Stimulated activated CD4-positive, alpha-beta T cell treated with anti-CD3 and anti-CD28 coated beads, Interleukin-15, amount 100 ng/mL, for 48 hours (primary cell): ENCODE measurements around the gene DUSP11.
"Not testable (repeated sequence)": the region's sequence is repeated elsewhere in the genome, so short reads cannot be mapped to it uniquely, and the experiment has no call there.

ENCODE experiments used
- DNase-seq, 2 donors: peaks; one replicate each; pipeline ENCODE4 v3.0.0-alpha.2; 2020; ENCODE audit warnings: low read depth in 2 of 2

The DUSP11 gene

DNA sequence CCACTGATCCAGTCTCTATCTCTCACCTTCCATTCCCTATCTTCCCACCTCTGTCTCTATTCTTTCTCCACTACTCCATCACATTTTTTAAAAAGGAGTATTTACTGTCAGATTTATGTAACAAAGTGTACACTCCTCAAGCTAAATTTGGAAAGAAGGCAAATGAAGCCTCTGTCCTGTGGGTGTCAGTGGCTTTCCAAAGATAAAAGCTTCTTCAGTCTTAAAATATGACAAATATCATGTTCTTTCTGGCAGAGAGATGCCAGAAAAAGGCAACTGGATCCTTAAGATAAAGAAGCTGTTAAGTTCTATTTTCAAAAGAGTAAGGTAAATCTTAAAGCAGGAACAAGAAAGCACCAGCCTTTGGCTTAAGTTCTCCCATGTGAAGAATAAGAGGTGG is 7.1 kb downstream of the DUSP11 start:
- DNase-seq, result no peak

DNA sequence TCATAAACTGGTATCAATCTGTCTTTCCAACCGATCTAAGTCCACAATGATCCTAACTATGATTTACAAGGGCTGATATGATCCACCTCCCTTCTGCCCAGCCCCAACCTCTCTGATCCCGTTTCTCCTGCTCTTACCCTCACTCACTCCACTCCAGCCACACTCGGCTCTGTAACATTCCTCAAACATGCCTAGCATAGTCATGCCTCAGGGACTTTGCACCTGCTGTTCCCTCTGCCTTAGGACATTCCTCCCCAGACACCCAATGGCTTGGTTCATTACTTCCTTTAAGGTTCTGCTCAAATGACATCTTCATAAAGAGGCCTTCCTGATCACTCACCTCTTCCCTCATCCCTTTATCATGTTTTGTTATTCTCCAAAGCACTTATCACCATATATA is 9.2 kb downstream of the DUSP11 start:
- no peak for DNase-seq

DNA sequence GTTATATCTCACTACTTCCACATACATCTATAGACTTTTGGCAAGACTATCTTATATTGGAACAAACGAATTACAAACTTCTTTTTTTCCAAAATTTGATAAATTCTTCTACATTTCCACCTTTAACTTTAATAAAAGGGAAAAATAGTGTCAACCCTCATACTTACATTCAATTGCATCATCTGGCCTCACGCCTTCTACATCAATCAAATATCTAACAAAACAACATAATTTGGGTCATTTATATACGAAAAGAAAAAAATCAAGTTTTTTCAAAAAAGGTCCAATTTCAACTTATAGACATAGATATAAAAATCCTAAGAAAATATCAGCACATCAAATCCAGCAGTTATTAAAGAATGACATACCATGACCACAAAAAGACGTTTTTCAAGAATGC is 12.9 kb downstream of the DUSP11 start:
- no peak for DNase-seq

DNA sequence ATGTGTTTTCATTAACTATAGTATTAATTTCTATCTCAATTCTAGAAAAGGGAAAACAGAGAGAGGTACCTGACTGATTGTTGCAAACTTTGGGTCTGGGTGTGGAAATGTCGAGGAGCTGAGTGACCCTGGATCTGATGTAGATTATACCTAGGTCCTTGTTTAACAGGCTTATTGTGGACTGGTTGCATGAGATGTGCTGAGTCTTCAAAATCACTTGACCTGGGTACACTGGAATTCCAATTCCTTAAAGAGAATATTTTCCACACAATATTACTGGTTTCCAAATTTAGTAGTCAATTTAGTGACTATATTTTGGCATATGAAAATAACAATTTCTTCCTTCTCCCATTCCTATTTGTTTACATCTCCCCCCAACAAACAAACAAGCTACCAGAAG is 13.6 kb downstream of the DUSP11 start:
- DNase-seq, result no peak

DNA sequence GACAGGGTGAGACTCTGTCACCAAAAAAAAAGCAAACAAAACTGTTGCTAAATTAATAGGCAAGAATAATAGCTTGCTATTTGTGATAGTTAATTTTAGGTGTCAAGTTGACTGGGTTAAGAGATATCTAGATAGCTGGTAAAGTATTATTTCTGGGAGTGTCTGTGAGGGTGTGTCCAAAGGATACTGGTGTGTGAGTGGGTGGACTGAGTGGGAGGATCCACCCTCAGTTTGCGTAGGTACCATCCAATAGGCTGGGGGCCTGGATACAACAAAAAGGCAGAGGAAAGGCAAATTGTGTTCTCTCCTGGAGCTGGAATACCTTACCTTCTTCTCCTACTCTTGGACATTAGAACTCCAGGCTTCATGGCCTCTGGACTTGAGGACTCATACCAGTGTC is 15.0 kb downstream of the DUSP11 start:
- DNase-seq, result no peak

DNA sequence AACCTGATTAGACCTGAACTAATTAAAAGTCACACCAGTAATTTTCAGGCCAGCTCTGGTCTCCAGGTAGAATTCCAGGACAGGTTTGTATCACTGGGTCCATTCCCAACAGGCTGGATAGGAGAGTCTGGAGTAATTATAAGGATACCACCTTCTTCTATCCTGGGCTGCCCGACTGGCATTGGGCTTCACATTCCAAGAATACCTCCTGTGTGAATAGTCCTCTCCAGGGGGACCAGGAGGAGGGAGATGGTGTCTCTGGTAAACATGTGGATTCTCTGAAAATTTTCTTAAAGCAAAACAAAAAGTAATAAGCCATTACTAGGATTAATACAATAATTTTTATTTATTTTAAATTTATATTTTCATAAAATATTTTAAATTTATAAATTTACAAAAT is 17.3 kb downstream of the DUSP11 start:
- DNase-seq, result no peak

DNA sequence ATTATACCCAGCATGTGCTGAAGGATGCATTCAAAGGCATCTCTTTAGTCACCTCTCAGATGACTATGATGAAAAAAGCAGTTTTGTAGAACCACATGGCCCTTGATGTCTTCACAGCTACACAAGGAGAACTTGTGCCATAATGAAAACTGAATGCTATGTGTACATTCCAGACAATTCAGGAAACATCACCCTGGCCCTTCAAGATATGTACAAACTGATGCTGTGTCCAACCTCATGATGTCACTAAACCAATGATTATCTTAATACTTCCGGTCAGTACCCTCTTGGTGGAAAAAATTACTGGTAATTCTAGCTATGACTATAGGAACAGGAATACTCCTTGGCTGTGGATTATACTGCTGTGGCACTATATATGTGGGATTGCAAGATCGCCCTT is 20.0 kb downstream of the DUSP11 start:
- DNase-seq, result no peak

DNA sequence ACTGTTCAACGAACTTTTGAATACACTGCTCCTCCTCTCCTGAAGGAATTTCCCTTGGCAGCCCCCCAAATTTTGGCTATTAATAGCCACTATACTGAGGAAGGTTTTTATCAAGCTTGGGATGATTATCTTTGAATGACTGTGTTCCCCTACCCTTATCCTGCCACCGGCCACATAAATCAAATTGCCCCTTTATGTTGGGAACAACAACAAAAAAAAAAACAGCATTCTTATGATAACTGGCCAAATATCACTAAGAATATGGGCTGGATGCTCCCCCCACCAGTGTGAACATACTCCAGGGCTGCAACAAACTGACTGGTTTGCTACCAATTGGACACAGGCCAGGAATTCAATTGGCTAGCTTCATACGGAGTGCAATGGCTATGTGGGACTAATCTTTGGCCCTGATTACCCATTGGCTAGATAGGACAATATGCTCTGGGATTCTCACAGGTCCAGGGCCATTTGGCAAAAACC is 20.6 kb downstream of the DUSP11 start:
- DNase-seq, result no peak

DNA sequence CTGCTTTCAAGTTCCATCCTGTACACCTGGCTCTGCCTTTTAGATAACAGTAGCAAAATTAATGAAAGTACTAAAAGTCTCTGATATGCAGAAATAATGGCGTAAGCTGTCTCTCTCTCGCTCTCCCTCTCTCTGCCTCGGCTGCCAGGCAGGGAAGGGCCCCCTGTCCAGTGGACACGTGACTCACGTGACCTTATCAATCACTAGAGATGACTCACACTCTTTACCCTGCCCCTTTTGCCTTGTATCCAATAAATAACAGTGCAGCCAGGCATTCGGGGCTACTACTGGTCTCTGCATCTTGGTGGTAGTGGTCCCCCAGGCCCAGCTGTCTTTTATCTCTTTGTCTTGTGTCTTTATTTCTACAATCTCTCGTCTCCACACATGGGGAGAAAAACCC is 25.6 kb downstream of the DUSP11 start:
- not testable (repeated sequence) for DNase-seq

DNA sequence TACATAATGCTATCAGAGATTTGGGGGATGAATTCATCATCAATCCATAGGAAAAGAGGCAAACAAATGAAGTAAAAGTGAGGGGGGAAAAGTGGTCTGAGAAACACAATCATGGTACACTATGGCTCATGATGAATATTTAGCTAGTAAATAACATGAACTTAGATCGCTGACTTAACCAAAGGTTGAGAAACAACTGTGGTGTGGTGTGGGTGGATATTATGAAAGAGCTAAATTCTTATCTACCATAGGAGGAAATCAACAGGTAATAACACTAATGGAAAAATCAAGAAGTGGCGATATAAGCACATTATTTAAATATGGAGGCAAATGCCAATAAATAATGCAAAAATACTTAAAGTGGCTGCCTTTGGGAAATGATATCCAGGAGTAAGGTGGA is 30.6 kb downstream of the DUSP11 start:
- DNase-seq, result no peak

DNA sequence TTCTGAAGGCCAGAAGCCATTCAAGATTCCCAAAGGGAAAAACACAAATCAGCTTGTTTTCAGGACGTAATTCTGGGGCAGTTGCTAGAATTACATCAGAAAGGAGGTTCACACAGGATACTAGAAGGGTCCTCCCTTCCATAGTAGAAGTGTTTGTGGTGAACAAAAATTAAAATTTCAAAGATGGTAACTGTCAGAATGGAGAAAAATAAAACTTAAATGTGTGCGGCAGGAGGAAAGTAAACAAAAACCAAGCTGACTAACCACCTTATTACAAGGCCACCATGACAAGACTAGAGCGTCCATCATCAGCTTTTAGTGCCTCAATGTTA is 33.1 kb downstream of the DUSP11 start:
- DNase-seq, result no peak

DNA sequence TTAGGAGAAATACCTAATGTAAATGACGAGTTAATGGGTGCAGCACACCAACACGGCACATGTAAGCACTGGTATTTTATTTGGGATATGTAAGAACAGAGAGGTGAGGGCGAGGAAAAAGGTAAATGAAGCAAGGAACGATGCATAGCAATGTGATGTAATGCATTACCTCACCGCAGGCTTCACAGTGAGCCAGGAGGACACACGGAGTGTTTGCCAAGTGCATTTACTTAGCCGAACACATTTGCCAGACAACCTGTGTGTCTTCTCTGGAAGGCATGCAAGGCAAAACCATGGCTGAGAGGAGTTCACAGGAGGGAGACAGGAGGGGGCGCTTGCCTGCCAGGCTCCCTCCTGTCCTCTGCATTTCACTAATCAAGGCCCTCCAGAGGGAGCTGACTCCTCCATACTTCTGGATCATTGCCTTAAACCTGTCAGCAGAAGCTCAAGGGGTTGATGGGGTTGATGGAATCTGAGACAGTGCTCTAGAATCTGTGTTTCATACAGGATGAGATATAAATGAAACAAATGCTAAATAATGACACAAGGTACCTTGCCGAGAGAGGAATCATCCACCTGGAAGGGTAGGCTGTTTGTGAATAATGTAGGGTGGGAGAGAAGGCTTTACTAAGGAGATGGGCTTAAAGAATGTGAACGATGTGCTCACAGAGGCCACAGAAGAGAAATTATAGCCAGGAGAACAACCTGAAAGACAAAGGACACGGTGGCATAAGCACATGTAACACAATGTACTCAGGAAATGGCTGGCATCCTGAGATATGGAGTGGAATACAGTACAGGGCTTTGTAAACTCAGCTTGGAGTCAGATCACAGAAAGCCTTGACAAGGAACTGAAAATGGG is 33.7 kb downstream of the DUSP11 start:
- no peak for DNase-seq

DNA sequence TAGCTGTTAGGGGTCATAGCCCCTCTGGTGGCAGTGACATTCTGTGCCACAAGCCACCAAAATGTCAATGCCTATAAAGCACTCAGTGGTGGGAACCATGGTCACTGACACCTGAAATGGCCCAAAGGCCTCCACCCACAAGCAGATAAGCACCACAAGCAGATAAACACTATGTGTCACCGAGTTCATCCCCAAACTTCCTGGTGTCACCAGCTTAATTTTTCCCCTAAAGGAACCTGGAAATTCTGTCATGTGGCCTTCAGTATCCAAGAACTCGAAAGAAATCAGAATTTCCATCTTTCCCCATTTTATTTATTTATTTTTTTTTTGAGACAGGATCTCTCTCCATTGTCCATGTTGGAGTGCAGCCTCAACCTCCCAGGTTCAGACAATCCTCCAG is 39.1 kb downstream of the DUSP11 start:
- no peak for DNase-seq

DNA sequence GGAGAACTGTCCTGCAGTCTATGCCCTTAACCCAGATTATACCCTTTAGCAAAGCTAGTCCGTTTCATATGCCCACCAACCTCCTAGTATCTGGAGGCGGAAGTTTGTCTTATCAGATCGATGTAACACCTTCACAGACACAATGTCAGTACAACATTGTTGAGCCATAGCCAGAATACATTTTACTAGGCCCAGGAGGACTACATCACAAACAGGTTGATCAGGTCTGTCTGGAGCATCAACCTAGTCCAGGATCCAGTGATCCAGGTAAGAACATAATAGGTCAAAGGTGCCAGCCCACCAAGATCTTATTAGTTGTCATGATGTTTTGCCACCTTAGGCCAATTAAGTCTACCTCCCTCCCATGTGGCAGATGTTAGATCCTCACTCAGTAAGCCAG is 40.8 kb downstream of the DUSP11 start:
- no peak for DNase-seq

DNA sequence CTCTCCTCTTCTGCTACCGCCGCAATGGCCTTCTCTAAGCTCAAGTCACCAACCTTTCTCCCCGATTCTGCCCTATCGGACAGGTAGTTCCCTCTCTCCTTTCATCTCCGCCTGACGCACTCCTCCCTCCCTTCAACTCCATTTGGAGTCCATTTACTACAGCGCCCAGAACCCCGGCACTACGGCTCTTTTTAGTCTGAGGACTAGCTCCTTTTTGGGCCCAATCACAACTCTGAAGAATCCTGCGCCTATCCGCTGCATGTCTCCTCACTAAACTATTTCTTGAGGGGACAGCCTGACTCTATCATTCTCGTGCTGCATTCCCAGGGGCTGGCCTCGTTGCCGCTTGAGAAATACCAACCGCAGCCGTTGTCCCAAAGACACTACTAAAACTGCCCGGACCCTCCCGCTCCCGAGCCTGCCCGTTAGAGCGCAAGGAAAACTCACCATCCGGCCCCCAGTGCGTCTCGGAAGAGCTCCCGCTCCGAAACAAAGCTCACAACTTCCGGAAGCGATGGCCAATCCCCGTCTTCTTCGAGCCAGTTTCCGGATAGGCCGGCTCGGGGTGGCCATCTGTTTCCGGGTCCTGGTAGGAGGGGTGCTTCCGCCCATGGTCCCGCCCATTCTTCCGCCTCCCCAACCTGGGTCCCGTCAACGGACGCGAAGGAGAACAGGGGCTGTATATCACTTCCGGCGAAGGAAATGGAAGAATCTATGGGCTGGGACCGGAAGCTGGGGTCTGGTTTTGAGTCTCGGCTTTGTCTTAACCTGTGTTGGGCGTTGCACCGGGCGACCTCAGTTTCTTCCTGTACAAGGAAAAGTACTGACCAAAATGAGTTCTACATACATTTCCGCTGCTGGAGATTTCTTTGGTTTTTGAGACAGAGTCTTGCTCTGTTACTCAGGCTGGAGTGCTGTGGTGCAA is 42.8 kb downstream of the DUSP11 start, which contains the start of gene TPRKB:
TPRKB (minus strand) TSS at position 491 of the 925 bp plus-strand sequence. CDS start 2,776 bp downstream, outside the sequence.
- peak; percentile 95 to 96 for DNase-seq

DNA sequence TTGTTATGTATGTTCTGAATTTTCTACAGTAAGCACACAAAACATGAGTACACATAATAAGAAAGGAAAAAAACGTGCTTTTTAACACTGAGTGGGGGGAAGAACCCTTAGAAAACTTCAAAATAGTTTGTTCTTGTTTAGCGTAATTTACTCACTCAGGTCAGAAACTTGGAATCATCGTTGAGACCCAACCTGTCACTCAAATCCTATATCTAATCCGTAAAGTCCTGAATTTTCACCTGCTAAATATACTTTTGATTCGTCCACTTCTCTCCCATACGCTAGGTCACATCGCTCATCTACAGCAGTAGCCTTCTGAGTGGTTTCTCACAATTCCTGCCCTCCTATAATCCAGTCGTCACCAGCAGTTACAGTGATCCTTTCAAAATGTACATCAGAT is 43.5 kb downstream of the DUSP11 start:
- no peak for DNase-seq

DNA sequence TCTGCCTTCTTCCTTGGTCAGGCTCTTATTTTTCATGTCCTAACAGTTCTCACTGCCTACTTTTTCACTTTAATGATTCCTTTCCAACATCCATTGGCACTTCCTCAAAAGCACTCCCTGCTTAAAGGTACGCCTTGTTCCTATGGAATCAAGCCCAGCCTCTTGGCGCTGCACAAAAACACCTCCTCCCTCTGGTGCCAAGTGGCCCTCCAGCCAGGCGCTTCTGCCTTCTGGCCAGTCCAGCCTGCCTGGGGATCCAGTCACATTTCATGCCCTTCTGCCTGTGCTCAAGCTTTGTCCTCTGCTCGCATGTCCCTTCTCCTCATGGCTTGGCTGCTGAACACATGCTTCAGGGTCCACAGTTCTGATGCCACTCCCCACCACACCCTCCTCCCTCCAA is 49.1 kb downstream of the DUSP11 start:
- DNase-seq, result no peak

DNA sequence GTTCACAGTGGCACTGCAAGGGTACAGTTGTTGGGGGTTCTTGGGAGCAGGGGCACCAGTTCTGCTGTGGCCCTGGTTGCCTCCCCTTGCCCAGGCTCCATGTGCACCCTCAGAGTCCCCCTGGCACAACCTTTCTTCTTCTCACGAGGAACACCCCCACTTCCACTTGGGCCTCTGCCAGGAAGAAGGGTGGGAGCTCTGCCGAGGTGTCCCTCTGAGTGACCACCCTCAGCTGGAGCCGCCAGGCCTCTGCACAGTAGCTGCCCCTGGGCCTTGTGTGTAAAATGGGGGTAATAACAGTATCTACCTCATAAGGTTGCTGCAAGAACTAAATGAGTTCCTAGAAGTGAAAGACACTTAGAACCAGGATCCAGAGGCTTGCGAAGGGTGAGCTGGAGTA is 51.2 kb downstream of the DUSP11 start:
- no peak for DNase-seq

DNA sequence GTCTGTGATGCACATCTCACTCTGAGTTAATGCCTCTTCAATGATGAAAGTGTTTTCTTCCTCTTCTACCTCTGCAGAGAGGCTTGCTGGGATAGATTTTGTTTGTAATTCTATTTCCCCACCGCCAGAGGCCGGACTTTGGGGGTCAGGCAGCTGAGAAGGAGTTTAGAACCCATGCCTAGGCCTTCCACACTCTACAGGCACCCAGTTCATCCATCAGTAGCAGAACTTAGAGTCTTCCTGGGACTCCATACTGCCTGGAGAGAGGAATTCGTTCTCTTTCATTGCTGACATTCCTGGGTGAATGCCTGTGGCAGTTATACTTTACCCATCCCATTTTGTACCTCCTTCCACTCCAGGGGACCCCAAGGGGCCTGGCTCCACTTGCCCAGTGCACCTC is 51.9 kb downstream of the DUSP11 start:
- no peak for DNase-seq

DNA sequence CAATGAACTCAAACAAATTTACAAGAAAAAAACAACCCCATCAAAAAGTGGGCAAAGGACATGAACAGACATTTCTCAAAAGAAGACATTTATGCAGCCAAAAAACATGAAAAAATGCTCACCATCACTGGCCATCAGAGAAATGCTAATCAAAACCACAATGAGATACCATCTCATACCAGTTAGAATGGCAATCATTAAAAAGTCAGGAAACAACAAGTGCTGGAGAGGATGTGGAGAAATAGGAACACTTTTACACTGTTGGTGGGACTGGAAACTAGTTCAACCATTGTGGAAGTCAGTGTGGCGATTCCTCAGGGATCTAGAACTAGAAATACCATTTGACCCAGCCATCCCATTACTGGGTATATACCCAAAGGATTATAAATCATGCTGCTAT is 53.2 kb downstream of the DUSP11 start:
- not testable (repeated sequence) for DNase-seq

DNA sequence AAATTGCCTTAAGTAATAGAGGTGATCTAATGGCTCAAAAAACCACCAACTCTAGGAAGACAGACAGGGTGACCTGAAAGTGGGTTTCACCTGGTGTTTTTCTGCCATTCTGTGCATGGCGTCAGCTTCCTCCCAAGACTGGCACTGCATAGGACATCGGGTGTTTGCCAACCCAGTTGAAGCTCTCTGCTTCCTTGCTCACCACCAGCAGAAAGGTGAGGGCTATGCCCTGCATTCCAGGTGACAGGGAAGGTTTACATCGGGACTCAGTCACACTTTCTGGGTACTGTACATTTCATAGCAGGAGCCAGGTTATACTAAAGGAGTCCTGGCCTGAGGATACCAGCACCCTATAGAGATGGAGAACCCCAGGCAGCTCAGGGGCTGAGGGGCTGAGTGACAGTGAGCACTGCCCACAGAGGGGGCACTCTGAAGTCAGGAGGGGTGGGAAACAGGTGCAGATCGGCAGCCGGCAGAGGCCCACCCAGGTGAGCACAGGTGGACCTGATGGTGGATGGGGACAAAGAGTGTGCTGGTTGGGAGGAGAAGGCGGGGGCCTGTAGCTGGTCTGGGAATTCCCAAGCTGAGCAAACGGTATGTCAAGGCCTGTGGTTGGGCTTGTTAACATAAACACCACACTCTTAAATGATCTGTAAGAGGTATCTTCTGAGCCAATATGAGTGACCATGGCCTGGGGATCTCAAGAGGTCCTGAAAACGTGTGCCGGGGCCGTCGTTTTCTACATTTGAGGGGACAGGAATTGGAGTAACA is 60.9 kb downstream of the DUSP11 start:
- DNase-seq, result no peak

DNA sequence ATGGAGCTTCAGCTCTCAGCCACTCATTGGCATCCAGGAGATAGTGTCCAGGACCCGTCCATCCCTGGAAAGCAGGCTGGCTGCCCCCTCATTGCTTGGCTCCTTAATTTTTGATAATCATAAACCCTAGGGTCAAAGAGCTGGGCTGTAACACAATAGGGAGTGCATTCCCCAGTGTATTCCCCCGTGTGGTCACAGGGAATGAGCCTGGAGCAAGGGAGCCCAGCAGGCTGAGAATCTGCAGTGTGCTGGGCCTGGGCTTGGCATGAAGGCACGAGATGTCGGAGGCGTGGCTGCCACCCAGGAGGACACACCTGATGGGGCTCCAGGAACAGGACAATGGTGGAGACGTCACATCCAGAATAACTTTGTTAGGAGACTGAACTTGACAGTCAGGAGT is 61.5 kb downstream of the DUSP11 start:
- DNase-seq, result no peak
